Measurements from ENCODE around the gene PTPRE. TPM values are rescaled to one million over a fixed set of nuclear protein-coding genes. Genes with fewer than 3 reads are reported as not detected.

Gene PTPRE
- total and polyA plus RNA-seq, 2 of the 4 experiments (the other 2 are of a cell fraction), result 0.34 to 0.54 TPM

GRCh38 chr10:127860592-127860991, 46.3 kb upstream of the PTPRE start:
- Histone ChIP-seq H2BK5ac (ENCODE audit: low read depth, low read length, poor library complexity, severe bottlenecking) (no peak overlapping the region), H2BK15ac (ENCODE audit: low read depth, low read length) (no peak overlapping the region), H2BK20ac (ENCODE audit: low read depth, low read length) (no peak overlapping the region), H3K4me1 (ENCODE audit: control insufficient read depth, insufficient read depth, low read length) (no peaks in the 10 kb centered on the region), H3K27me3 (ENCODE audit: control insufficient read depth, insufficient read depth, low read length) (no peaks in the 10 kb centered on the region), H3K4ac (ENCODE audit: low read depth, low read length) (no peak overlapping the region), H3K56ac (ENCODE audit: extremely low read depth, insufficient read depth, low read length) (no peak overlapping the region), H3K79me1 (ENCODE audit: low read depth in 1 of 2, low read length in 2 of 2) (no peaks in the 10 kb centered on the region), H2BK120ac (ENCODE audit: low read depth, low read length) (no peak overlapping the region), H3K14ac (replicated peaks; ENCODE audit: low read depth, low read length) (no peak overlapping the region), H3K9me3 (ENCODE audit: control insufficient read depth, insufficient read depth, low read length) (peaks cover 8% of the 10 kb centered on the region), H4K5ac (ENCODE audit: low read depth, low read length) (no peak overlapping the region), H4K20me1 (ENCODE audit: insufficient read depth, low read length) (no peaks in the 10 kb centered on the region), H3K27ac (ENCODE audit: insufficient read depth, low read length) (no peak overlapping the region), H2AK5ac (ENCODE audit: low read depth, low read length) (no peak overlapping the region), H4K8ac (ENCODE audit: low read depth in 2 of 2, low read length in 2 of 2) (no peak overlapping the region), H3K9ac (ENCODE audit: low read depth, low read length) (no peak overlapping the region), H4K91ac (ENCODE audit: insufficient read depth, low read depth, low read length) (no peak overlapping the region), H3K9me1 (ENCODE audit: insufficient read depth, low read length) (no peaks in the 10 kb centered on the region), H2AFZ (replicated peaks; ENCODE audit: low read length, poor library complexity) (no peak overlapping the region), H3K18ac (ENCODE audit: low read depth, low read length) (no peak overlapping the region), H3K4me3 (ENCODE audit: insufficient read depth, low read depth, low read length) (no peak overlapping the region), H3K23ac (ENCODE audit: low read depth, low read length) (no peak overlapping the region), H2AK9ac (replicated peaks; ENCODE audit: low read depth, low read length, poor library complexity) (no peak overlapping the region), H3K4me2 (ENCODE audit: low read depth, low read length) (no peak overlapping the region), H3K36me3 (ENCODE audit: control insufficient read depth, insufficient read depth, low read length) (no peaks in the 10 kb centered on the region)
- WGBS, 2 experiments (ENCODE audit: extremely low coverage in 2 of 2, insufficient read length in 1 of 2), result 79% methylated on average over 2 of the region's 6 CpGs; no CpG with 5 or more reads in 1 of the 2 experiments
- CTCF ChIA-PET, result no interaction called here
- in situ Hi-C loops (cut with MboI; ENCODE audit: low sequenced_read_pairs) (no loop called here), dilution Hi-C loops (cut with HindIII; ENCODE audit: low sequenced_read_pairs, unreplicated experiment) (no loop called here), intact Hi-C loops (cut with micrococcal nuclease) (no loop called here)
- no TSS peak for BruUV-seq (replicated peaks)
- ATAC-seq (ENCODE audit: low read depth) (no peak), DNase-seq (no peak)
- TF ChIP-seq SMC3 (IDR thresholded peaks at IDR 0.05; ENCODE audit: low read depth, low read length) (no peak), BHLHE40 (IDR thresholded peaks at IDR 0.05; ENCODE audit: low read depth, low read length) (no peak), MAZ (IDR thresholded peaks at IDR 0.05; ENCODE audit: borderline replicate concordance, low read depth, low read length) (no peak), CEBPB (IDR thresholded peaks at IDR 0.05; ENCODE audit: low read depth, low read length) (no peak), RFX5 (IDR thresholded peaks at IDR 0.05; ENCODE audit: low read depth, low read length) (no peak), MAFK (IDR thresholded peaks at IDR 0.05; ENCODE audit: low read depth, low read length) (no peak), FOS (IDR thresholded peaks at IDR 0.05; ENCODE audit: low read depth, low read length) (no peak), CTCF (conservative IDR thresholded peaks at IDR 0.05; ENCODE audit: low read depth, low read length) (no peak), NFE2L2 (IDR thresholded peaks at IDR 0.05; ENCODE audit: low read depth, low read length) (no peak), MXI1 (IDR thresholded peaks at IDR 0.05; ENCODE audit: borderline replicate concordance, low read depth, low read length) (no peak), CHD1 (IDR thresholded peaks at IDR 0.05; ENCODE audit: low read depth, low read length) (no peak), RCOR1 (IDR thresholded peaks at IDR 0.05; ENCODE audit: insufficient replicate concordance, low read length) (no peak), RAD21 (IDR thresholded peaks at IDR 0.05; ENCODE audit: low read length) (no peak), ELK1 (IDR thresholded peaks at IDR 0.05; ENCODE audit: borderline replicate concordance, low read depth, low read length) (no peak), POLR2A (IDR thresholded peaks at IDR 0.05; ENCODE audit: low read depth, low read length) (no peak)
- TF ChIP-seq, protein P1, sequence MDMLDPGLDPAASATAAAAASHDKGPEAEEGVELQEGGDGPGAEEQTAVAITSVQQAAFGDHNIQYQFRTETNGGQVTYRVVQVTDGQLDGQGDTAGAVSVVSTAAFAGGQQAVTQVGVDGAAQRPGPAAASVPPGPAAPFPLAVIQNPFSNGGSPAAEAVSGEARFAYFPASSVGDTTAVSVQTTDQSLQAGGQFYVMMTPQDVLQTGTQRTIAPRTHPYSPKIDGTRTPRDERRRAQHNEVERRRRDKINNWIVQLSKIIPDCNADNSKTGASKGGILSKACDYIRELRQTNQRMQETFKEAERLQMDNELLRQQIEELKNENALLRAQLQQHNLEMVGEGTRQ (IDR thresholded peaks at IDR 0.05; ENCODE audit: low read depth, low read length), result no peak
- POLR2A ChIA-PET (ENCODE audit: unreplicated experiment), result no interaction called here
